ENCODE measurements around the gene VPS13C.
"Not testable (repeated sequence)": the region's sequence is repeated elsewhere in the genome, so short reads cannot be mapped to it uniquely, and the experiment has no call there.

Gene VPS13C

GRCh38 chr15:62050115-62050514, 10.1 kb downstream of the VPS13C start:
- DNase-seq (ENCODE audit: low read depth in 1 of 2, low spot score in 1 of 2) = no peak

- DNase-seq (ENCODE audit: low read depth in 1 of 2, low spot score in 1 of 2) = not testable (repeated sequence)
These were observed 12.0 kb downstream of the VPS13C start for GRCh38 chr15:62048254-62048653.

- DNase-seq (ENCODE audit: low read depth in 1 of 2, low spot score in 1 of 2) = no peak
These were observed 12.9 kb downstream of the VPS13C start for GRCh38 chr15:62047282-62047827.

GRCh38 chr15:62046078-62046743, 14.0 kb downstream of the VPS13C start:
- DNase-seq (ENCODE audit: low read depth in 1 of 2, low spot score in 1 of 2) = no peak

GRCh38 chr15:62035256-62035924, 24.9 kb downstream of the VPS13C start:
- DNase-seq (ENCODE audit: low read depth in 1 of 2, low spot score in 1 of 2) = no peak

GRCh38 chr15:62027916-62028315, 32.3 kb downstream of the VPS13C start:
- no peak for DNase-seq (ENCODE audit: low read depth in 1 of 2, low spot score in 1 of 2)

GRCh38 chr15:62027263-62027565, 33.0 kb downstream of the VPS13C start:
- DNase-seq (ENCODE audit: low read depth in 1 of 2, low spot score in 1 of 2) = no peak

- DNase-seq (ENCODE audit: low read depth in 1 of 2, low spot score in 1 of 2) = no peak
These were observed 33.6 kb downstream of the VPS13C start for GRCh38 chr15:62026487-62027262.

GRCh38 chr15:62021991-62022600, 38.2 kb downstream of the VPS13C start:
- DNase-seq (ENCODE audit: low read depth in 1 of 2, low spot score in 1 of 2) = no peak

- DNase-seq (ENCODE audit: low read depth in 1 of 2, low spot score in 1 of 2) = no peak
These were observed 39.6 kb downstream of the VPS13C start for GRCh38 chr15:62020576-62021160.

- not testable (repeated sequence) for DNase-seq (ENCODE audit: low read depth in 1 of 2, low spot score in 1 of 2)
These were observed 54.9 kb downstream of the VPS13C start for GRCh38 chr15:62005354-62005753.

GRCh38 chr15:61997786-61998185, 62.5 kb downstream of the VPS13C start:
- DNase-seq (ENCODE audit: low read depth in 1 of 2, low spot score in 1 of 2) = no peak

- no peak for DNase-seq (ENCODE audit: low read depth in 1 of 2, low spot score in 1 of 2)
These were observed 64.1 kb downstream of the VPS13C start for GRCh38 chr15:61996056-61996635.

GRCh38 chr15:61994216-61994615, 66.0 kb downstream of the VPS13C start:
- no peak for DNase-seq (ENCODE audit: low read depth in 1 of 2, low spot score in 1 of 2)

GRCh38 chr15:61992518-61992917, 67.7 kb downstream of the VPS13C start:
- no peak for DNase-seq (ENCODE audit: low read depth in 1 of 2, low spot score in 1 of 2)

- DNase-seq (ENCODE audit: low read depth in 1 of 2, low spot score in 1 of 2) = no peak
These were observed 70.6 kb downstream of the VPS13C start for GRCh38 chr15:61989667-61990066.

- no peak for DNase-seq (ENCODE audit: low read depth in 1 of 2, low spot score in 1 of 2)
These were observed 72.4 kb downstream of the VPS13C start for GRCh38 chr15:61987824-61988223.

- DNase-seq (ENCODE audit: low read depth in 1 of 2, low spot score in 1 of 2) = no peak
These were observed 77.2 kb downstream of the VPS13C start for GRCh38 chr15:61983081-61983480.

GRCh38 chr15:61978225-61978624, 82.0 kb downstream of the VPS13C start:
- no peak for DNase-seq (ENCODE audit: low read depth in 1 of 2, low spot score in 1 of 2)

GRCh38 chr15:61974759-61975158, 85.5 kb downstream of the VPS13C start:
- DNase-seq (ENCODE audit: low read depth in 1 of 2, low spot score in 1 of 2) = no peak

GRCh38 chr15:61974118-61974517, 86.1 kb downstream of the VPS13C start:
- no peak for DNase-seq (ENCODE audit: low read depth in 1 of 2, low spot score in 1 of 2)

Data from activated T-helper 1 cell treated with anti-CD3 and anti-CD28 coated beads, Interleukin-2, amount 50 U/mL, for 16 hours (primary cell).